Ureter (tissue), 1 donor: ENCODE results near the gene ADD2. TPM values are rescaled to one million over a fixed set of nuclear protein-coding genes. Genes with fewer than 3 reads are reported as not detected.
A peak's percentile ranks its signal among the peaks of the same experiment; 100 is the strongest.
"Not testable (repeated sequence)": the region's sequence is repeated elsewhere in the genome, so short reads cannot be mapped to it uniquely, and the experiment has no call there.

Experiments
- DNase-seq: peaks from one replicate; pipeline ENCODE4 v3.0.0-alpha.2; 2020; ENCODE audit warnings: low spot score
- total RNA-seq: library from RNA; stranded (reverse); gene quantifications from one replicate; pipeline ENCODE4 v1.2.4, GENCODE V29; 2023
- donor health status: DM: yes; HTN: yes; CAD: no.

The ADD2 gene
- total RNA-seq, 1 donor from 2014 or later: 2.1 TPM

DNA sequence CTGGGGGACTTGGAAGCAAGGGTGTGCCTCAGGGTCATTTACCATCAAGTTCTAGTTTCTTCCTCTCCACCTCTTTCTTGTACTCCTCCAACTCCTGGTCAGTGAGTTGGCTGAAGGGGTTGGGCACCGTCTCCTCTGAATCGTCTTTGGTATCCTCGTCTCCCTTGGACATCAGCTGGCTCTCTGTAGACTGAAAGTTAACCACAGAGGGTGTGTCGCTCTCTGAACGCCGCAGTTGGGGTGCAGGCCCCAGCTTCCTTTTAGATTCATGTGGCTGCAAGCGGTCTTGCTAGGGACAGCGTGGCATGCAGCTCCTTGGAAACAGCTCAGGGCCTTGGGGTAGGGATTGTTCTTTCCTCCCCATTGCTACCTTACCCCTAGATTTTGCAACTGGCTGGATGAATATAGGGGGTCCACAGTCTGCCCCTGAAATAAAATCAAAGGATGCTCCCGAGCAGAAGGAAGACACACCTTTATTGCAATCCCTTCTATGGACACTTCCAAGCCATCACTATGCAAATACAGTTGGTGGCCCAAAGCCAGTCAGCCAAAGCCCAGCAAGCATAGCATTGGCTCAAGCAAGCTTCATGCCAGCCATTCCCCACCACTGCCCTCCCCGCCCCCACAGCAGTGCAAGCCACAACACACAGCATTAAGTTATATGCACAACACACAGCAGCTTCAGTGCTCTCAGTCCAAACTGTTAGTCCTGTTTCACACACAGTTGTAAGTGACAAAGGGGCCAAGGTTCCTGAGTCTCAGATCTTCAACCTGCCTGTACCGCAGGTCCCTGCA is 93.2 kb downstream of the ADD2 start:
- no peak for DNase-seq

DNA sequence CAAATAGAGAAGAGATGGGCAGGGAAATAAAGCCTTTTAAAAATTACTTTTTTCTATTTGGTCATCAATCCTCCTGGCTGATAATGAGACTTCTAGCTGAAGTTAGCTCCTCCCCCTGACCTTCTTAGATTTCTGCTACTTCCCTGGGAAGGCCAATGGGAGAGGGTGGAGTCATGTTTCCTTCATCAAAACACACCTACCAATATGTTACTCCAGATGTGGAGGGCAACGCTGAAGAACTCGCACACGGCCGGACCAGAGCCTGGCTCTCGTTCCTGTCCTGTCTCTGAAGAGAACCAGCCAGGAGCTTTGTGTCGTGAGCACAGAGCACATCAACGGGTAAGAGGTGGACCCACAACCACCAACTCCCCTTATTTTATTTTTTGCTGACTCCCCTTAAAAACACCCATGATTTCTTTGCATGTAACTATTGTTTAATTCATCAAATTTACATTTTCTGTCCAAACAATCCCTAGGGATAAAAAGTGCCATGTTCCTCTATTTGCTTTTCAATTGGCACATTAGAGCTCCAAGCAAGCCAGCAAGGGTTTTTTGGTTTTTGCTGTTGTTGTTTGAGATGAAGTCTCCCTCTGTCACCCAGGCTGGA is 94.9 kb downstream of the ADD2 start:
- DNase-seq: no peak

DNA sequence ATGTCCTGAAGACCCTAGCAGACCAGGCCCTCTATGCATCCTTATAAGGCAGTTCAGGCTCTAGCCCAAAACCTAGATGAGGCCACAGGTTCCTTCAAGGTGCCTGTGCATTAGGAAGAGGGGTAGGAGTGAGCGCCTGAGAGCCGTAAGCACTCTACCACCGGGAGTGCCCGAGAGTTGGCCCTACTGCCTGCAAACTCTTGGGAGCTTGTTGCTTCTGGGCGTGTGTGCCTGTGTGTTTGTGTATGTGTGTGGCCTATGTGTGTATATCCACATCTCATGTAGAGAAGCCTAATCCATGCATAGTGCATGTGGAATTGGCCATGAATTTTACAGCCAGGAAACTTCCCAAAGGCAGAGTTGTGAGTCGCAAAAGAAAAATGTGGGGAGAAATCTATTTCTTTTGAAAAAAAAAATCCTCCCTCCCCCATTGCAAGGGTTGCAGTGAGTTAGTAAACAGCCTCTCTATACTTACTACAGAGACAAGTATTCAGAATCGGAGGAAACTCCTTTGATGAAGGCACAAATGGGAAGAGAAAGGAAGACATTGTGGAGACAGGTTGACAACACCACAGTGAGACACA is 96.8 kb downstream of the ADD2 start:
- DNase-seq: no peak

DNA sequence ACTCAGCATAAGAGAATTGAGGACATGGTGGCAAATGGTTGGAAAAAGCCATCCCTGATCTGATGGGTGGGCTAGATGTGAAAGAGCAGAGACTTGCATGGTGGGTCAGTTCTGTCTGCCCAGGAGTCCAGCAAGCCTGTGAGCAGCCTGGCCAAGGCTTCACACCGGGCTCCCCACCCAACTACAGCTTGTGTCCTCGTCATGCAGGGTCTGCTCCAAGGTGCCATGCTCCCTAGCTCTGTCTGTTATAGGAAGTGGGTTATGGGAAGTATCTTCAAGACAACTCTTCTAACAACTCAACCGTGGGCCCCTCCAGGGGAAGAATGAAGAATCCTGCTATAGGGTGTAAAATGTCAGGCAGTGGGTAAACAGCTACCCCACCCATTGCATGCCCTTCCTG is 97.4 kb downstream of the ADD2 start:
- peak; percentile 27 for DNase-seq

DNA sequence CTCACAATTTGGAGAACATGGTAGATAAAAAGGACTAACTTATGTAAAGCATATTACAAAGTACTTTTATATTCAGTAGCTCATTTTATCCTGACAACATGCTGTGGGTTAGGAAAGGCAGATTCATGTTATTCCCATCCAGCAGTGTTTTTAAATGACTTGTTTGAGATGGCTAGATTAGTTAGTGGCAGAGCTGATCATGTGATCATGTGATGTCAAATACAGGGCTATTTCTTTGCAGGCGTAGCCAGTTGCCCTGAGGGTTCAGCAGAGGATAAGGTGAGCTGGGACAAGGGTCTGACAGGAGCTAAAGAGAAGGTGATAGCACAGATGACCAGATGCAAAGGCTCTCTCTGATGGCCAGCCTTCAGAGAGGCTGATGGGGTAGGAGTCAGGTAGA is 97.8 kb downstream of the ADD2 start:
- peak; percentile 13 for DNase-seq

DNA sequence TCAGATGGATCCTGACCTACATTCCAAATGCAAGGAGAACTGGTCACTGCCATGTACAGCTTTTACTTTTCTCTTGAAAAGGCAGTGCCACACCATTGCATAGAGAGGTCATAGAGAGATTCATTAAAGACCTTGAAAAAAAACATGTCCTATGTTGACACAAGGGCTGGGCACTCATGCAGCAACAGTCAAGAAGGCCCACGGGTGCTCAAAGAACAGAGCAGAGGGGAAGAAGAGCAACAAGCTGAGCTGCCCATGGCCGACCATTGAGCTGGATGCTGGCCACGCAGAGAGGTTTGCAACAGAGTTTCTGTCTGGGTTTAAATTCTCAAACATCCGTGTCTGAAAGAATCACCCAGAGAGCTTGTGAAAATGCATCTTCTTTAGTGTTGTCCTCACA is 99.1 kb downstream of the ADD2 start:
- peak; percentile 13 for DNase-seq

DNA sequence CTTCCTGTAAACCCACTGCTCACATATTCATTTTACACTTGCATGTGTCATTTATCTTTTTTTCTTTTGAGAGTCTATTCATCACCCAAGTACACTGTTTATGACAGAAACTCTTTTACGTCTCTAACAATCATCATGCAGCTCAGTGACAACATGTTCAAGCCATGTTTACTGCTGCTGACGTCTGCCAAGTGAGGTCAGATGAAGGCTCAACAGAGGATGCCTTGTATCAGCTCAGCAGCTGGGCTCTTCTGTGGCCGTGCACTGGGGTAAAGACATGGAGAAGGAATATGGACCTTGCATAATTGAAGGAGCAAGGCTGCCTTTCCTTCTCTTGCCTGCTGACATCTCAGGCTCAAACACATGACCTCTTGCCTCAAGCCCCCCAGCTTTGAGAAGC is 99.6 kb downstream of the ADD2 start:
- DNase-seq: peak; percentile 12

DNA sequence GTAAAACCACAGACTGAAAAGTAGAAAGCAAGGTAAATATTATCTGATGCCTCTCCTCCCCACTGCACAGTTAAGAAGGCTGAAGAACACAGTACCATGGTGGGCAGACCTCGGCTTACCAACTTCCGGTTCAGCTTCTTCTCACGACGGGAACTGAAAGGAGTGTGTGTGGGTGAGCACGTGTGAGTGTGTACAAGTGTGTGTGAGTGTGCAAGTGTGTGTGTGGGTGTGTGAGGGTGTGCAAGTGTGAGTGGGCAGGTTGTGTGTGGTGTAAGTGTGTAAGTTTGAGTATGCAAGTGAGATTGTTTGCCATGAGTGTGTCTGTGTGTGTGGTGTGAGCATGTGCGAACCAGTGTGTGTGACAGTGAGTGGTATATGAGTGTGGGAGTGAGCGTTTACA is 103.5 kb downstream of the ADD2 start:
- DNase-seq: no peak

DNA sequence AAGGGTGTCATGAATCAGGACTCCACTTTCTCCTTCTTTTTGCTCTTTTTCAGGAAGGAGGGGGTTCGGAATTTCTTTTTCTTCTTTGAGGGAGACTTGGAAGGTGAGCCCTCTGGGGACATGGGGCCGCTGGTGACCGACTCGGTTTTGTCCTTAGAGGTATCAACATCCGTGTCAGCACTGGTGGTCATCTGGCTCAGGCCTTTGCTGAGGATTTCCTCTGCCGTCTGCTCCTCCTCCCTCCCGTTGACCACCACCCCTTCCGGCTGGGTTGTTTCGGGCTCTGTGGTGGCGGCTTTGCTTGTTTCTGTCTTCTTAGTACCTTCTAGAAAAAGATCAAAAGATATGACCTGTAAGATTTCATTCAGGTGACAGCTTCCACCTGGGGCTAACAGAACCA is 104.6 kb downstream of the ADD2 start:
- no peak for DNase-seq

DNA sequence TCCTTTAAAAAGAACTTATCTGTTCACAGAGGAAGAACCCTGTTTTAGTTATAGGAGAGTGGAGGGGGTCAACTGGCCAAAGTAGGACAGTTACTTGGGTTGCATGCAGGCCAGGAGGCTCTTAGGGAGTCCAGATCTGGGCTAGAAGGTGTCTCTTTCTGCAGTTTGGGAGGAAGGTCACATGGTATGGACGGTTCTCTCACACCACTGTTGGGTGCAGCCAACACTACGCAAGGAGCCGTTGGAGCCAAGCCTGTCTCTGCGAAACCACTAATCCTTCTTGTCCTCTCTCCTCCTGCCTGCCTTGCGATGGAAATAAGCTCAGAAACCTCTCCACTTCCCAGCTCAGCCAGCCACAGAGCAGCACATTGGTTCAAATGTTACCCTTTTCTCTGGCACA is 108.4 kb downstream of the ADD2 start:
- no peak for DNase-seq

DNA sequence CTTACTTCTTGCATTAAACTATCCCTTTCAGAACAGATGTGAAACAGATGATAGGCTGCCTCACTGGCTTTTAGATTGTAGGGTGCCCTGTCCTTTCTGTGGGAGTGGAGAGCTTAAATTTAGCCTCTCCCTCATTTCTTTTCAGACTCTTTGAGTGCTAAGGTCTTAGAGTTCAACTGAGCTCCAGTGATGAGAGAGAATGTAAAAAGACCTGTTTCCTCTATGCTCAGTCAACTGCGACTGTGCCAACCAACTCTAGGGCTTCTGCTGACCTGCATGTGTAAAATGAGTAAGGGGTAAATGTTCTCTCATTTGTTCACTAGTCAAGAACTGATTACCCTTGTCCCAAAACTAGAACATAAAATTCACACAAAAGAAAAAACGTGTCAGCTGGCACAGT is 109.5 kb downstream of the ADD2 start:
- no peak for DNase-seq

DNA sequence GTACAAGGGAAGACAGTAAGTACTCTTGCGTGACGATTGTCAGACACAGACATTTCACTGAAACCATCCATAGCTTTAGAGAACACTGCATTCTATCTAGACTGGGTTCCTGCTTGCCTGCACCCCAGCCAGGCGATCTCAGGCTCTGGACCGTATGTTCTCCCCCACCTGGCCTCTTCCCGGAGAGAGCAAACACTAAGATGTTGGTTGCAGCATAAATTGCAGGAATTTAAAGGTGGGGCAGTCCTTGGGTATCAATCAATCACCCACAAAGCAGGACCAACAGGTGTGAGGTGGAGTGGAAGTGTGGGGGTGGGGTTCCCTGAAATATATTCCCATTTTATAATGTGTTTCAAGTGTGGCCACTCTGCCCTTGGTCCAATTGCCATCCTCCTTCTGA is 110.8 kb downstream of the ADD2 start:
- DNase-seq: no peak

DNA sequence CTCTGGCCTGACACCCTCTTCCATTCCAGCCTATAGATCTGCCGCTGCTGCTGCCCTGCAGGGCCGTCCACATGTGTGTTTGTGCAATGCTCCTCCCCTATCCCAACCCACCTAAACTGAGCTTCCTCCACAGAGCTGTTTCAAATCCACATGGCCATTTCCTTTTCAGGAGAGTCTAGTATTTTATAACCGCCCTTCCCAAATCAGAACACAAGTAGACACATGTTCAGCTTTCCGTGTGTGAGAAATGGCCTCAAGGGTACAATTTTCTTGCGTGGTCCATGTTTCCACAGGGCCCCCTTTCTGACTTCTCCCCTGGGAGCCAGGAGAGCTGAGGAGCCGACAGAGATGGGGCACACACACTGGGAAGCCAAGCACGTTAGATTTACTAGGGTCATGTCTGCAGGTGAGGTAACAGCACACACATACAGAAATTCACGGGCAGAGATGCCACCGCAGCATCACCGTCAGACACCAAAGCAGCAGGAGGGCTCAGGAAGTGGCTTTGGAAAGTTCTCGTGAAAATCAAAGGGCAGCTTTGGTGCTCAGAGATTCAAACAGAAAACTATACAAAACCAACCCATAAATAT is 111.5 kb downstream of the ADD2 start:
- no peak for DNase-seq

DNA sequence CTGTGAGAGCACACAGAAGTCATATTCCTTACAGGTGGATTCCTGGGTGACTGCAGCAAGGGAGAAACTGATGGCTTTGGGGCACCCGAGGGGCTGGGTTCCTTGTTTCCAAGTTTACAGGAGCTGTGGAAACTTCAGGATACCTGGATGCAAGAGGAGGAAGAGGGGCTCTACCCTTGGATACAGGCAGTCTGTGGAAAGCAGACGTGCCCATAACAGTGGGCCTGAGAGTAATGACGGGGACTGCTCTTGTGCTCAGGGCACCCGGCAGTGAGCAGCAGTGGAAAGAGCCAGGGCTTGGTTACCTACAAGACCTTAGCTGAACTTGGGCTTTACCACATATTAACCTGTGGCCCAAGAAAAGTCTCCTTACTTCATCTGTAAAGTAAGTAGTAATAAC is 112.2 kb downstream of the ADD2 start:
- DNase-seq: no peak

DNA sequence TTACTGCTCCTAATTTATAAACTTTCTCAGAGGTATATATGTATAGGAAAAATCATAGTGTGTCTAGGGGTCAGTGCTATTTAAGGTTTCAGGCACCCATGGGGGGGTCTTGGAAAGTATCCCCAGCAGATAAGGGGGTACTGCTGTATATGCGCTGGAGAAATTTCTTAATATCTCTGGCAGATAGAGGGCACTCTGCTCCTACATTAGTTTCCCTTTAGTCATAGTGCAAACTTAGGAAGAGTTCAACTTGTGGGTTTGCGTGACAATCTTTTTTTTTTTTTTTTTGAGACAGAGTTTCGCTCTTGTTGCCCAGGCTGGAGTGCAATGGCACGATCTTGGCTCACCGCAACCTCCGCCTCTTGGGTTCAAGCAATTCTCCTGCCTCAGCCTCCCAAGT is 112.8 kb downstream of the ADD2 start:
- DNase-seq: not testable (repeated sequence)

DNA sequence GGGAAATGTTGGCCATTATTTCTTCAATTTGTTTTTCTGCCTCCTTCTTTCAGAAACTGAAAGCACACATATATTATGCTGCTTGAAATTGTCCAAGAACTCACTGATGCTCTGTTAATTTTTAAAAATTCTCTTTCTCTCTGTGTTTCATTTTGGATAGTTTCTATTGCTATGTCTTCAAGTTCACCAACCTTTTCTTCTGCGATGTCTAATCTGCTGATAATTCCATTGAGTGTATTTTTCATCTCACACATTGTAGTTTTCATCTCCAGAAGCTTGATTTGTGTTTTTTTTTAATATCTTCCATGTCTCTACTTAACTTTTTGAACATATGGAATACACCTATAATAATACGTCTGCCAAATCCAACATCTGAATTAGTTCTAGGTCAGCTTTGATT is 116.3 kb downstream of the ADD2 start:
- no peak for DNase-seq

DNA sequence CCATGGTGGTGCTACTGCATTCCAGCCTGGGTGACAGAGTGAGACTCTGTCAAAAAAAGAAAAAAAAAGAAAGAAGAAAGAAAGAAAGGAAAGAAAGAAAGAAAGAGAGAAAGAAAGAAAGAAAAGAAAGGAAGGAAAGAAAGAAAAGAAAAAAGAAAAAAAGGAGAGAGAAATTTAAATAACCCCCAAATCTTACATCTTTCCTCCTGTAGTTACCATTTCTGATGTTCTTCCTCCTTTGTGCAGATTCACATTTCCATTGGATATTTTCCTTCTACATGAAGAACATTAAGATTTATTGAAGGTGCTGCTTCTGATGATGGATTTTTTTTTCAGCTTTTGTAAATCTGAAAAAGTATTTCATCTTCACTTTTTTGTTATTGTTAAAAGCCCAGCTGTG is 117.0 kb downstream of the ADD2 start:
- DNase-seq: no peak

DNA sequence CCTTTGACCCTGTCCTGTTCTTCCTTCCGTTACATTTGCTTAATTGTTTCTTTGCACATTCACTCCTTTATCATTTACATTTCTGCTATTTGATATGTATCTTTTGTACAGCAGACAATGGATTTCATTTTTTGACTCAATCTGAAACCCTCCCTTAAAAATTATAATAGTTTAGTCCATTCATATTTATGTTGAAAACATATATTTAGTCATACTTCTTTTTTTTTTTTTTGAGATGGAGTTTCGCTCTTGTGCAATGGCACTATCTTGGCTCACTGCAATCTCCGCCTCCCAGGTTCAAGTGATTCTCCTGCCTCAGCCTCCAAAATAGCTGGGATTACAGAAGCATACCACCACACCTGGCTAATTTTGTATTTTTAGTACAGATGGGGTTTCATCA is 119.0 kb downstream of the ADD2 start:
- DNase-seq: no peak

DNA sequence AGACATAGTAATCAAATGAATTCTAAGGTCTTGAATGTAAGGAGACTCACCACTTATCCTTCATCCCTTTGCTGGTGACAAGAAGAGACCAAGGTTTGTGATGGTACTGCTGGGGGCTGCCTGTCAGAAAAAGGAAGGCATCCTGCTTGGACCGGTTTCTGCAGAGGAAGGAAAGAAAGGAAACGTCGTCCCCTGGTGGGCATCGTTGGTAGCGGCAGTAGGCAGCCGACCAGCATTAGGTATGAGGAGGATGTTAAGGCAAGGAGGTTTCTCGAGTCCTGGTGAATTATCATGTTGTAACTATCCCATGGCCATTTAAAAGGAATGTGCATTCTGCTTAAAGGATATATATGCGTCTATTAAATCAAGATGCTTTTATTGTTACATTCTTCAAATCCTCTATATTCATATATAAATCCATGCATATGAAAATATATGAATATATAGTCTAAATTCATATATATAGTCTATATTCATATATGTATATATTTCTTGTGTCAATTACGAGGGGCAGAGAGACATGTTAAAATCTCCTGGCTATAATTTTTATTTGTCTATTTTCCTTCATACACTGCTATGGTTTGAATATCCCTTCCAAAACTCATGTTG is 120.0 kb downstream of the ADD2 start:
- peak; percentile 76 for DNase-seq

DNA sequence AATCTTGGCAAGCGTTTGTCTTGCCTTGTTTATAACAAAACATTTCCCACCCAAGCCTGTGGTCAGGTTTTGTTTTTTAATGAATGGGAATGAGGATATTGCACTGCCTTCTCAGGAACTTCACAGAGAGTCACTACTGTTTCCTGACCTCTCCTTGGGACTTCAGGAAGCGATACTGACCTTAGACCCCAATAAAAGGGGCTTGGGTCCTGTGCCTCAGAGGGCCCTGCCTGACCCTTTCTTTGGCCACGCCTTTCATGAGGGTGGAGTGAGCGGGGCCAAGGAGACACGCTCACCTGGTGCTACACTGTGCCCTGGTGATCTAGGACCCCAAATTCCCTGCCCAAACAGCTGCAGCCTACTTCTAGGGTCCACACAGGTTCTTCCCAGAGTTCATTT is 121.6 kb downstream of the ADD2 start:
- DNase-seq: no peak

DNA sequence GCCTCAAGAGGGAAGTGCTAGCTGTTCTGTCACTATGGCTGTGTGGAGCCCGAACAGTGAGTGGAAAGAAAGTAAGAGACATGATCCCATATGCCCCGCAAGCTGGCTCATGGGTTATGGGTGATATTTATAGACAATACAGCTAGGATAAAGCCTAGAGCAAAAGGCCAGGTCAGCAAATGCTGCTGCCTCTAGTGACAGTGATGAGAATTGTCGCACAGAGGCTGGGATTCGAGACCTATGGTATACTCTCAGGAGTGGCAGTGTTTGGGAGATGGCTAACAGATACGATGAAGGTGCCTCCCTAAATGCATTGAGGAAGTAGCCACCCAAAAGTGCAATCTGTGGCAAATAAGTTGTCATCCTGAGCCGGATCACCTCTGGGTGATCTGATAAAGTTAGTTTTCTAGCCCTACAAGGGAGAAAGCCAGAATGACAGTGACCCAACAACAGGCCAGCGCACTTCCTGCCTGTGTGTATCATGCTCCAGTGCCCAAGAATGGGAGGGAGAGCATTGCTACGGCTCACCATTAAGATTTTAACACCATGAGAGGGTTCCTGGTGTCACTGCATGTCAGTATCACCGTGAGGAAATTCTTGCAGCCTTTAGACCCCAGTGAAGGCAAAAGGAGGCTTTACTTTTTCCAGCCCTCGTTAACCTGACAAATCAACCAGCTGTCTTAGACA is 122.1 kb downstream of the ADD2 start:
- no peak for DNase-seq

DNA sequence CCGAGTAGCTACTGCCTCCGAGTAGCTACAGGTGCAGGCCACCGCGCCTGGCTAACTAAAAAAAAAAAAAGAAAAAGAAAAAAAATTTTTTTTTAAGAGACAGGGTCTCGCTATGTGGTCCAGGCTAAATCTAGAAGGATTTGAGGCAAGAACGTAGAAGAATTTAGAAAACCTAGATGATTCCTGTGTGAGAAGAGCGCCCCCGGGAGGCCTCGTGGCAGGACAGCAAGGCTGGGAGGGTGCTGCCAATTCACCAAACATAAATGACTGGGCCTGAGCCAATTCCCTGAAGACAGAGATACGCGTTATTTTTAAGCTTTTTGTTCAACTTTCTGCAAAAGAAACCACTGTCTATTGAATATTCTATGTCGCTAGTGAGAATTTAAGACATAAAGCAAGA is 124.3 kb downstream of the ADD2 start:
- no peak for DNase-seq
